HEK293 (cell line): ENCODE data around the gene TUBGCP6.

ENCODE experiments used
- CTCF ChIA-PET: fragments of 350-600 bp; formaldehyde crosslinking; extraction: SDS; loops from one replicate; lab custom pipeline; 2021; ENCODE audit warnings: antibody characterized with exemption; lab: Yijun Ruan, JAX
- POLR2A ChIA-PET: fragments of 300-600 bp; formaldehyde crosslinking; extraction: SDS; loops from one replicate; lab custom pipeline; 2020; ENCODE audit warnings: antibody characterized with exemption, inconsistent platforms; lab: Yijun Ruan, JAX
- H3K27ac ChIP-seq: fragments of 200-500 bp; sonication (Bioruptor generic); 2 replicates; pipeline ENCODE4 v1.5.1; 2014; ENCODE audit warnings: low read depth, low read length, control low read depth, inconsistent platforms; ENCODE audit errors: extremely low read depth
- H3K36me3 ChIP-seq, 2 experiments: fragments of 200-500 bp in 1 of 2; sonication (Bioruptor generic) in 1 of 2; 1 replicate in 1 of 2; 2 replicates in 1 of 2; pipeline ENCODE4 v1.5.1; 2014 to 2017; ENCODE audit warnings: inconsistent platforms in 2 of 2, low read length in 2 of 2; ENCODE audit not compliant: control insufficient read depth in 2 of 2, insufficient read depth in 1 of 2
- H3K4me1 ChIP-seq: fragments of 200-500 bp; sonication (Bioruptor generic); 2 replicates; pipeline ENCODE4 v1.5.1; 2014; ENCODE audit warnings: mild to moderate bottlenecking, low read length, inconsistent platforms; ENCODE audit not compliant: control insufficient read depth, insufficient read depth
- H3K4me3 ChIP-seq: 2 replicates; pipeline ENCODE4 v1.5.1; 2011; ENCODE audit warnings: low read depth, mild to moderate bottlenecking, control low read depth, low read length, moderate library complexity
- H3K9me3 ChIP-seq: fragments of 200-500 bp; sonication (Bioruptor generic); 2 replicates; pipeline ENCODE4 v1.5.1; 2014; ENCODE audit warnings: low read depth, low read length, inconsistent platforms; ENCODE audit not compliant: control insufficient read depth, insufficient read depth
- GLIS2 ChIP-seq: fragments of 450-650 bp; formaldehyde crosslinking; IDR thresholded peaks from 2 replicates; pipeline ENCODE4 v1.5.1; 2016; ENCODE audit warnings: missing biosample characterization, missing genetic modification characterization
- KLF1 ChIP-seq: fragments of 450-650 bp; formaldehyde crosslinking; IDR thresholded peaks from 2 replicates; pipeline ENCODE4 v1.5.1; 2016; ENCODE audit warnings: missing biosample characterization, missing genetic modification characterization
- KLF16 ChIP-seq: fragments of 450-650 bp; formaldehyde crosslinking; IDR thresholded peaks from 2 replicates; pipeline ENCODE4 v1.5.1; 2017; ENCODE audit warnings: missing biosample characterization, missing genetic modification characterization
- ZFP69B ChIP-seq: fragments of 450-650 bp; formaldehyde crosslinking; IDR thresholded peaks from 2 replicates; pipeline ENCODE4 v1.5.1; 2016; ENCODE audit warnings: missing biosample characterization, missing genetic modification characterization
- ZNF10 ChIP-seq: fragments of 450-650 bp; formaldehyde crosslinking; IDR thresholded peaks from 2 replicates; pipeline ENCODE4 v1.5.1; 2017; ENCODE audit warnings: missing biosample characterization, missing genetic modification characterization
- ZNF155 ChIP-seq: fragments of 450-650 bp; formaldehyde crosslinking; IDR thresholded peaks from 2 replicates; pipeline ENCODE4 v1.5.1; 2016; ENCODE audit warnings: missing biosample characterization, missing genetic modification characterization
- ZNF426 ChIP-seq: fragments of 450-650 bp; formaldehyde crosslinking; IDR thresholded peaks from 2 replicates; pipeline ENCODE4 v1.5.1; 2017; ENCODE audit warnings: missing biosample characterization, missing genetic modification characterization, mild to moderate bottlenecking, inconsistent platforms, moderate library complexity
- ZNF544 ChIP-seq: fragments of 450-650 bp; formaldehyde crosslinking; IDR thresholded peaks from 2 replicates; pipeline ENCODE4 v1.5.0; 2017; ENCODE audit warnings: missing biosample characterization, missing genetic modification characterization
- ZNF600 ChIP-seq: fragments of 450-650 bp; formaldehyde crosslinking; IDR thresholded peaks from 2 replicates; pipeline ENCODE4 v1.5.1; 2016; ENCODE audit warnings: missing biosample characterization, missing genetic modification characterization
- ZNF792 ChIP-seq: fragments of 450-650 bp; formaldehyde crosslinking; IDR thresholded peaks from 2 replicates; pipeline ENCODE4 v1.5.1; 2016; ENCODE audit warnings: missing biosample characterization, missing genetic modification characterization
- TF ChIP-seq, protein P1 (sequence below): fragments of 450-650 bp; formaldehyde crosslinking; IDR thresholded peaks from 2 replicates; pipeline ENCODE4 v1.5.1; 2016; ENCODE audit warnings: missing biosample characterization, missing genetic modification characterization
- TF ChIP-seq, protein P2 (sequence below): fragments of 450-650 bp; formaldehyde crosslinking; IDR thresholded peaks from 2 replicates; pipeline ENCODE4 v1.5.1; 2016; ENCODE audit warnings: missing biosample characterization, missing genetic modification characterization
- TF ChIP-seq, protein P3 (sequence below): sonication (generic); formaldehyde crosslinking; IDR thresholded peaks from 2 replicates; pipeline ENCODE4 v1.8.1; 2022; ENCODE audit warnings: mild to moderate bottlenecking, moderate library complexity, missing genetic modification reagents
- TF ChIP-seq, protein P4 (sequence below): fragments of 450-650 bp; IDR thresholded peaks from 2 replicates; pipeline ENCODE4 v1.5.1; 2018; ENCODE audit warnings: missing biosample characterization, missing genetic modification characterization

TUBGCP6 gene

DNA sequence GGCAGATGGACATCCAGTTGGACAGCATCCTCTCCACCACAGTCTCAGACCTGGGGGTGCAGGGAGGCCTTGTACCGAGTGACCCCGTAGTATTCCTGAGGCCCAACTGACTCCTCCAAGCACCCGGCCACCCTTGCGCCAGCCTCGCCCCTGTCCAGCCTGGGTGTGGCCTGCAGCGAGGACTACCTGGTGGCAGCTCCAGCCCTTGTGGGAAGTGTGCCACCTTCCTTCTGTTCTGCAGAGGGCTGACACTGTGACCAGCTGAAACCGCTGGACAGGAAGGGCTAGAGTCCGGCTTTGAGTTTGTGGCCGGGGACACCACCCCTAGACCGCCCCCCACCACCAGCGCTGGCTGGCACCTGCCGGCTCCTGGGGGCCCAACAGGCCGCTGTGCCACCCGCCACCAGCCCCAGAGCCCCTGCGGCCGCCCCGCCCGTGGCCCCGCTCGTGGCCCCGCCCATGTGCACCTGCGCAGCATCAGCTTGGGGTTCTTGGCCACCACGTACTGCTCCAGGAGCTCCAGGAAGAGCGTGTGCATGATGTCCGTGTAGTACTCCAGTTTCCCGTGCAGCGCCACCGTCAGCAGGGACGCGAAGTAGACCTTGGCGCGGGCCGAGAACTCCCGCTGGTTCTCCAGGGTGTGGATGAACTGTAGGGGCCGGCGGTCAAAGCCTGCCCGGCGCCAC is 35.3 kb upstream of the TUBGCP6 start:
- POLR2A ChIA-PET, result interaction anchor here (0.9 to 1.0 kb wide), 3 partner anchors 26 to 30 kb away, joined by 3 to 4 read pairs (median 4); no protein-coding TSS in a partner anchor
- H3K36me3 ChIP-seq, result peaks cover 0 to 97% of the 10 kb centered on the region in 2 experiments; a peak in 2 of 3 replicates
- CTCF ChIA-PET, result interaction anchor here (1.6 kb wide), 1 partner anchor 46 kb away, joined by 8 read pairs; no protein-coding TSS in a partner anchor

DNA sequence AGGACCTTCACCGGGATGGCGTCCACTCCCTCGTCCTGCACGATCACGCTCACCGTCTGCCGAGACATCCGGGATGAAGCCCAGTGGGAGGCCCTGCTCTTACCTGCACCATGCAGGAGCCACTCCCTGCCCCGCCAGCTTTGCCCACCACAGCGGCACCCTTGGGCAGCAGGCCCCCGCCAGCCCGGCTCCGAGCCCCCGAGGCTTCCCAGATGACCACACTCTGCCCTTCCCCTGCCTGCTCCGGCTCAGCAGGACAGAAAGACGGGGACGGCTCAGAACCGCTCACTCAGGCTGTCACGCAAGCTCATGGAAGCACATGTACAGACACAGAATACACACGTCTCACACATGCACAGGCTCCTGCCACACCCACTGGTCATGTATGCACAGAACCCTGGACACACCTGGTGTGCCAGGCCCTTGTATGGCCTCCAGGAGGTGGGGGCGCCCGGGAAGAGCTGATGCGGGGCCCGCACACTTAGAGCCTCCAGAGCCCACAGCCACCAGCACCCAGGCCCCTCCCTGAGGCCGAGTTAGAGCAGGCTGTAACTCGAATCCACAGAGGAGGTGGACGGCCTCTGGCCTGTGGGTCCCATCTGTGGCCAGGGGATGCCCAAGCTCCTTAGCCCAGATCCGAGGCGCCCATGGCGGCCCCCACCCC is 34.3 kb upstream of the TUBGCP6 start:
- TF ChIP-seq ZNF426, result no peak
- TF ChIP-seq, protein P1, sequence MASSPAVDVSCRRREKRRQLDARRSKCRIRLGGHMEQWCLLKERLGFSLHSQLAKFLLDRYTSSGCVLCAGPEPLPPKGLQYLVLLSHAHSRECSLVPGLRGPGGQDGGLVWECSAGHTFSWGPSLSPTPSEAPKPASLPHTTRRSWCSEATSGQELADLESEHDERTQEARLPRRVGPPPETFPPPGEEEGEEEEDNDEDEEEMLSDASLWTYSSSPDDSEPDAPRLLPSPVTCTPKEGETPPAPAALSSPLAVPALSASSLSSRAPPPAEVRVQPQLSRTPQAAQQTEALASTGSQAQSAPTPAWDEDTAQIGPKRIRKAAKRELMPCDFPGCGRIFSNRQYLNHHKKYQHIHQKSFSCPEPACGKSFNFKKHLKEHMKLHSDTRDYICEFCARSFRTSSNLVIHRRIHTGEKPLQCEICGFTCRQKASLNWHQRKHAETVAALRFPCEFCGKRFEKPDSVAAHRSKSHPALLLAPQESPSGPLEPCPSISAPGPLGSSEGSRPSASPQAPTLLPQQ (tag by site-specific recombination), result peak; percentile 60
- TF ChIP-seq ZNF600 (tag by site-specific recombination), result peak; percentile 51
- TF ChIP-seq, protein P2, sequence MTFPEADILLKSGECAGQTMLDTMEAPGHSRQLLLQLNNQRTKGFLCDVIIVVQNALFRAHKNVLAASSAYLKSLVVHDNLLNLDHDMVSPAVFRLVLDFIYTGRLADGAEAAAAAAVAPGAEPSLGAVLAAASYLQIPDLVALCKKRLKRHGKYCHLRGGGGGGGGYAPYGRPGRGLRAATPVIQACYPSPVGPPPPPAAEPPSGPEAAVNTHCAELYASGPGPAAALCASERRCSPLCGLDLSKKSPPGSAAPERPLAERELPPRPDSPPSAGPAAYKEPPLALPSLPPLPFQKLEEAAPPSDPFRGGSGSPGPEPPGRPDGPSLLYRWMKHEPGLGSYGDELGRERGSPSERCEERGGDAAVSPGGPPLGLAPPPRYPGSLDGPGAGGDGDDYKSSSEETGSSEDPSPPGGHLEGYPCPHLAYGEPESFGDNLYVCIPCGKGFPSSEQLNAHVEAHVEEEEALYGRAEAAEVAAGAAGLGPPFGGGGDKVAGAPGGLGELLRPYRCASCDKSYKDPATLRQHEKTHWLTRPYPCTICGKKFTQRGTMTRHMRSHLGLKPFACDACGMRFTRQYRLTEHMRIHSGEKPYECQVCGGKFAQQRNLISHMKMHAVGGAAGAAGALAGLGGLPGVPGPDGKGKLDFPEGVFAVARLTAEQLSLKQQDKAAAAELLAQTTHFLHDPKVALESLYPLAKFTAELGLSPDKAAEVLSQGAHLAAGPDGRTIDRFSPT (tag by site-specific recombination), result no peak
- peak; percentile 67; the same call in 1 of the 2 replicates for TF ChIP-seq ZFP69B (tag by site-specific recombination)
- TF ChIP-seq, all 188 proteins: peak for 3
- H3K9me3 ChIP-seq, result no peaks in the 10 kb centered on the region
- H3K4me3 ChIP-seq, result no peak overlapping the region
- no peaks in the 10 kb centered on the region for H3K4me1 ChIP-seq
- no peak overlapping the region for H3K27ac ChIP-seq
- POLR2A ChIA-PET, result interaction anchor here (0.9 to 1.0 kb wide), 2 partner anchors 27 to 29 kb away, joined by 3 to 4 read pairs; no protein-coding TSS in a partner anchor
- CTCF ChIA-PET, result interaction anchor here (0.5 to 1.6 kb wide), 2 partner anchors 47 to 468 kb away, joined by 3 to 8 read pairs; no protein-coding TSS in a partner anchor
- H3K36me3 ChIP-seq, result peaks cover 0 to 94% of the 10 kb centered on the region in 2 experiments; a peak in 2 of 3 replicates

More for the DNA sequence above, 35.3 kb upstream of the TUBGCP6 start:
- Histone ChIP-seq H3K4me1 (no peaks in the 10 kb centered on the region), H3K9me3 (no peaks in the 10 kb centered on the region), H3K4me3 (no peak overlapping the region), H3K27ac (no peak overlapping the region)
- TF ChIP-seq KLF16 (tag by site-specific recombination), result no peak
- no peak for TF ChIP-seq KLF1 (tag by site-specific recombination)
- TF ChIP-seq ZNF155 (tag by site-specific recombination), result no peak
- no peak for TF ChIP-seq ZNF792 (tag by site-specific recombination)
- no peak for TF ChIP-seq ZNF10
- TF ChIP-seq, protein P3, sequence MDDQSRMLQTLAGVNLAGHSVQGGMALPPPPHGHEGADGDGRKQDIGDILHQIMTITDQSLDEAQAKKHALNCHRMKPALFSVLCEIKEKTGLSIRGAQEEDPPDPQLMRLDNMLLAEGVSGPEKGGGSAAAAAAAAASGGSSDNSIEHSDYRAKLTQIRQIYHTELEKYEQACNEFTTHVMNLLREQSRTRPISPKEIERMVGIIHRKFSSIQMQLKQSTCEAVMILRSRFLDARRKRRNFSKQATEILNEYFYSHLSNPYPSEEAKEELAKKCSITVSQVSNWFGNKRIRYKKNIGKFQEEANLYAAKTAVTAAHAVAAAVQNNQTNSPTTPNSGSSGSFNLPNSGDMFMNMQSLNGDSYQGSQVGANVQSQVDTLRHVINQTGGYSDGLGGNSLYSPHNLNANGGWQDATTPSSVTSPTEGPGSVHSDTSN (CRISPR knock-in tag), result no peak
- TF ChIP-seq, protein P4, sequence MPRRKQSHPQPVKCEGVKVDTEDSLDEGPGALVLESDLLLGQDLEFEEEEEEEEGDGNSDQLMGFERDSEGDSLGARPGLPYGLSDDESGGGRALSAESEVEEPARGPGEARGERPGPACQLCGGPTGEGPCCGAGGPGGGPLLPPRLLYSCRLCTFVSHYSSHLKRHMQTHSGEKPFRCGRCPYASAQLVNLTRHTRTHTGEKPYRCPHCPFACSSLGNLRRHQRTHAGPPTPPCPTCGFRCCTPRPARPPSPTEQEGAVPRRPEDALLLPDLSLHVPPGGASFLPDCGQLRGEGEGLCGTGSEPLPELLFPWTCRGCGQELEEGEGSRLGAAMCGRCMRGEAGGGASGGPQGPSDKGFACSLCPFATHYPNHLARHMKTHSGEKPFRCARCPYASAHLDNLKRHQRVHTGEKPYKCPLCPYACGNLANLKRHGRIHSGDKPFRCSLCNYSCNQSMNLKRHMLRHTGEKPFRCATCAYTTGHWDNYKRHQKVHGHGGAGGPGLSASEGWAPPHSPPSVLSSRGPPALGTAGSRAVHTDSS (tag by site-specific recombination), result no peak

DNA sequence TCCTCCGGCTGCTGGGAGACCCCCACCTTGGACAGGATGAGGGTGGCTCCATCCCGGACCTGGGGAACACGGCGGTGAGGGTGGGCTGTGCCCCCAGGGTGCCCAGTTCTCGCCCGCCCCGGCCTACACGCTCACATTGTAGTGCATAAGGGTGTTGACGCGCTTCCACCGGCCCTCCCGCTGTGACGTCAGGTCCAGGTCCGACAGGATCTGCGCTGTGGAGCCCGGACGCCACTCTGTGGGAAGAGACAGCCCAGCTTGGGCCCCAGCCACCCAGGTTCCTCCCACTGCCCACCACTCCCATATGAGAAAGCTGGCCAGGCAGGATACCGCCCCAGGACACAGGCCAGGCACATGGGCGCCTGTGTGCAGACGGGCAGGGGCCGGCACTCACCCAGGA is 33.6 kb upstream of the TUBGCP6 start:
- CTCF ChIA-PET, result interaction anchor here (0.6 to 1.6 kb wide), 2 partner anchors 39 to 48 kb away, joined by 4 to 8 read pairs; no protein-coding TSS in a partner anchor

More for the DNA sequence above, 33.6 kb upstream of the TUBGCP6 start:
- Histone ChIP-seq H3K4me1 (no peaks in the 10 kb centered on the region), H3K36me3 (peaks cover 0 to 91% of the 10 kb centered on the region in 2 experiments; a peak in 2 of 3 replicates), H3K4me3 (no peak overlapping the region)
- POLR2A ChIA-PET, result no interaction called here
- no peak for TF ChIP-seq ZNF544
- no peak for TF ChIP-seq GLIS2 (tag by site-specific recombination)
- TF ChIP-seq, all 188 proteins: peak for 0
- Histone ChIP-seq H3K9me3 (no peaks in the 10 kb centered on the region), H3K27ac (no peak overlapping the region)
